NCI-H510A treated with DMSO at 0.1 percent for 48 hours (cell line): Measurements from ENCODE around the gene OR4S1.
"Not testable (repeated sequence)": the region's sequence is repeated elsewhere in the genome, so short reads cannot be mapped to it uniquely, and the experiment has no call there.

ENCODE experiments used
- DNase-seq: peaks from one replicate; lab custom pipeline; 2025; lab: John Stamatoyannopoulos, UW

The OR4S1 gene, protein sequence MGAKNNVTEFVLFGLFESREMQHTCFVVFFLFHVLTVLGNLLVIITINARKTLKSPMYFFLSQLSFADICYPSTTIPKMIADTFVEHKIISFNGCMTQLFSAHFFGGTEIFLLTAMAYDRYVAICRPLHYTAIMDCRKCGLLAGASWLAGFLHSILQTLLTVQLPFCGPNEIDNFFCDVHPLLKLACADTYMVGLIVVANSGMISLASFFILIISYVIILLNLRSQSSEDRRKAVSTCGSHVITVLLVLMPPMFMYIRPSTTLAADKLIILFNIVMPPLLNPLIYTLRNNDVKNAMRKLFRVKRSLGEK

DNA sequence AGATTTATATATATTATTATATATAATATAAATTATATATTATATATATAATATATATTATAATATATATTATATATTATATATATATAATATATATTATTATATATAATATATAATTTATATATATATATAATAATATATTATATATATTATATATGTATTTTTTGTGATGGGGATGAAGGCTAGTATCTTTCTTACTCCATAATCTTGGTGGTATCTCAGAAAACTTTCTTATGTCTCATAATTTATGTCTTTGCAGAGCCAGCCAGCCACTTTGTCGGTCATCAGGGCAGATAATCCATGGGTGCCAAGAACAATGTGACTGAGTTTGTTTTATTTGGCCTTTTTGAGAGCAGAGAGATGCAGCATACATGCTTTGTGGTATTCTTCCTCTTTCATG is at the start of gene OR4S1:
Gene OR4S1 (plus strand): TSS at position 301 of the 400 bp plus-strand sequence. CDS start 0 bp downstream, at position 301.
- DNase-seq, result no peak

DNA sequence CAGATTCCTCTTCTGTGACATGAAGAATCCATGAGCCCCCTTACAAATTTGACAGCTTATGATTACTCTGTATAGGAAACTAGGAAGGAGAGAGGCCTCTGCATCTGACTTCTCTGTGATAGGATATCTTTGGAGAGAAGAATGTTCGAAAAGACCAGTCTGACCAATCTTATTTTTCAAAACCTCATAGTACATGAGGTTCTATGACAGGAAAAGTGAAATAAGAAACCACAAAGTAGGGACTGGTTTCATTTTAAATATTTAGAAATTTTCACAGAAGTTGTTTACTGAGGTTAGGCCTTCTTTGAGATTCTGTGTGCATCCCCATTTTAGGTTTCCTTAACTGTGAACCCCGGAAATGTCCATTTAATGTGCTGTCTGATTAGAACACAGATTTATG is 44.4 kb upstream of the OR4S1 start:
- no peak for DNase-seq

DNA sequence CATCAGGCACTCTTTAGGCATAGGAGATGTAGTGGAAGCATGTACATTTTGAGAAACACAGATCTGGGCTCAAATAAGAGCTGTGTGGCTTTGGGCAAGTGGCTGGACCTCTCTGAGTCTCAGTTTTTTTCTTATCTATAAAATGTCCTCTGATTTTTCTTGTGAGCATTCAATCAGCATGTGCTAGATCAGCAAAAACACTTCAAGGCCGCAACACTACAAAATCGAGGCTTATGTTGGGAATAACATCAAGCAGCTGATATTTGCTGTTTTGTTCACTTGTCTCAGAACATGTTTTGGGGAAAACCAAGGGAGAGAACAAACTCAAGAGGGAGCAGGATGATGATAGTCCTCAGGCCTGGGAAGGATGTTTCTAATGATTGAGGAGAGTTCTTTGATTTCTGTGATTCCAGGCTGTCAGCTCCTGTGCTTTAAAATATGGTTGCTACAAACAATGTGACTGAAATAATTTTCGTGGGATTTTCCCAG is 42.6 kb upstream of the OR4S1 start, which contains the start of gene OR4X1:
Gene OR4X1 (plus strand): TSS at position 439 of the 489 bp plus-strand sequence. CDS start 0 bp downstream, at position 439.
- no peak for DNase-seq

DNA sequence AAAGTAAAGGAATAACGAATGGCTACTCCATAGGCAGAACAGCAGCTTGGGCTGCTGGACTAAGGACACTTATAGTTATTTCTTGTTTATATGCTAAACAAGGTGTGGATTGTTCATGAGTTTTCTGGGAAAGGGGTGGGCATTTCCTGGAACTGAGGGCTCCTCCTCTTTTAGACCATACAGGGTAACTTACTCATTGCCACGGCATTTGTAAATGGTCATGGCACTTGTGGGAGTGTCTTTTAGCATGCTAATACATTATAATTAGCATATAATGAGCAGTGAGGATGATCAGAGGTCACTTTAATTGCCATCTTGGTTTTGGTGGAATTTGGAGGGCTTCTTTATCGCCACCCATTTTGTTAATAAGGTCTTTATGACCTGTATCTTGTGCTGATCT is 35.4 kb upstream of the OR4S1 start:
- no peak for DNase-seq

DNA sequence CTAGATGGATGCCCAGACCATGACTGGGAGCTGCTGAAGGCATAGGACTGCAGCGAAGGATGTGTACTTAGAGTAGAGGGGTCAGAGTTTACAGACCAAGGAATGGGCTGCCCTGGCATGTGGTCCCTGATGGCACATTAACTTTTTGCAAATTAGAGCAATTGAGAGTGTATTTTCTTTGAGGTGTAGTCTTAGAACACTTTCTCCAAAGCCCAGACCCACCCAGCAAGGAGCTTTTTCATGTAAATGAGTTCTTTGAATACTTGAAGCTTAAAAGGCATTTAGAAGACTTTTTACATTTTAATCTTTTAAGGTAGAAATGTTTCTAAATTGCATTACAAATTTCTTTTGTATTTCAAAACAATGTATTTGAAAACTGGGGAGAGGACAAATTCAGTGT is 33.4 kb upstream of the OR4S1 start:
- DNase-seq, result no peak

DNA sequence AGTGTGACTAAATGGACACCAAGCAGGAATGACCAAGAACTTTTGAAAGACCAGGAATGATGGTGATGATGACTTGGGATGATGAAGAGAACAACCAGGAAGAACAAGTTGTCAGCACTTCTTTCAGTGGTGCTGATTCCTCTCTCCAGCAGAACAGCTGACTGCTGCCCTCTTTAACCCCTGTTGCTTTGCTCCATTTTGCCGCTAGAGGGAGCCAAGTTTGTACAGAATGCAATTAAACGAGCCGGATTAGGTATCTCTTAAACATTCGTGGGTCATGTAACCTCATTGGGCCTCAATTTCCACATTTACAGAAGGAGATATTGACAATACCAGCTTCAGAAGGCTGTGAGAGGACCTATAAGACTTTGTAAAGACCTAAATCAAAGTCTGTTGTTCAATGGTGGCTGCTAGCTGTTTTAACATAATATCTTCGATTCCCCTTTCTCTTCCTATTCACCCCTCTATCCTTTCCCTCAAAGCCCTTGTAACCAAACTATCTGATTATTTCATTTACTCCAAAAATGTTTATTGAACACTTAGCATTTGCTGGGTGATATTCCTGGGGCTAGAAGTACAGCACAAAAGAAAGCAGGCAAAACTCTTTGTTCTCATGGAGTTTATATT is 1.9 kb downstream of the OR4S1 start:
- DNase-seq, result peak; percentile 51

DNA sequence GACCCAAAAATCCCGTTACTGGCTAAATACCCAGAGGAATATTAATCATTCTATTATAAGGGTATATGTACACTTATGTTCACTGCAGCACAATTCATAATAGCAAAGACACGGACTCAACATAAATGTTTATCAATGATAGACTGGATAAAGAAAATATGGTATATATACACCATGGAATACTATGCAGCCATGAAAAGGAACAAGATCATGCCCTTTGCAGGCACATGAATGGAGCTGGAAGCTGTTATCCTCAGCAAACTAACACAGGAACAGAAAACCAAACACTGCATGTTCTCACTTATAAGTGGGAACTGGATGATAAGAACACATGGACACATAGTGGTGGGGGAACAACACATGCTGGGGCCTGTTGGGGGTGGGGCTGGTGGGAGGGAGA is 7.6 kb downstream of the OR4S1 start:
- DNase-seq, result not testable (repeated sequence)

DNA sequence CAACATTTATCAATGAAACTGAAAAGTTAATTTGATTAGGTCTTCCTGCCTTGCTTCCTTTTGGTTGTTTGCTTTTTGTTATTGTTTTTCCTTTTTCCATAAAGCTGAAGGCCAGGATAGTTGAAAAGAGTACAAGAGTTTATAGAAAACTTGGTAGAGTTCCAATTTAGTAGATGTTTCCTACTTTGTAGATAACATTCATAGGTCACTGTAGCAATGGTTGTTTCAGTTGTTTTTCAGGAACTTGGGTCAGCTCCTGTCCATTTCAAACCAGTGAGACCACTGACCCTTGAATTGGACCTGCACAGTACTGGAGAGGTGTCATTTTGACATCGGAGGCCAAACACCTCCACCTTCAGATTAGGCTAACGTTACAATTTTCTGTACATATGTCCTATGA is 13.8 kb downstream of the OR4S1 start:
- DNase-seq, result not testable (repeated sequence)

DNA sequence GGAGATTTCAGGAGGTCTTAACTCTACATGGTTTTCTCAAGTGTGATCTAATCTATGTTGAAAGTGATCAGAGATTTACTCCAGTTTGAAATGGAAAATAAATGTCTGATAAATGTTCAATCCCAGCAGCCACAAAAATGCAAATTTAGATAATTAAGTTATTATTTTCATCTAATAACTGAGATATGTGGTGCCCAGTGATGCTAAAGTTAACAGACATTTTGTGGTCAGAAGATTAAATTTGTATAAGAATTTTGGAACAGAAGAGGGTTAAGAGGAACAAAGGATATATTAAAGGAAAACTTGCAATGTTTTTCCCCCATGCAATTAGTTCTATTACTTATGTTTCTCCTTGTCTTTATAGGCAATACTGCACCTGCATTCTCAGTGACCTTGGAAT is 18.6 kb downstream of the OR4S1 start, which contains the start of gene OR4C3:
Gene OR4C3 (plus strand): TSS at position 301 of the 400 bp plus-strand sequence. CDS start 102 bp downstream, outside the sequence.
- not testable (repeated sequence) for DNase-seq

DNA sequence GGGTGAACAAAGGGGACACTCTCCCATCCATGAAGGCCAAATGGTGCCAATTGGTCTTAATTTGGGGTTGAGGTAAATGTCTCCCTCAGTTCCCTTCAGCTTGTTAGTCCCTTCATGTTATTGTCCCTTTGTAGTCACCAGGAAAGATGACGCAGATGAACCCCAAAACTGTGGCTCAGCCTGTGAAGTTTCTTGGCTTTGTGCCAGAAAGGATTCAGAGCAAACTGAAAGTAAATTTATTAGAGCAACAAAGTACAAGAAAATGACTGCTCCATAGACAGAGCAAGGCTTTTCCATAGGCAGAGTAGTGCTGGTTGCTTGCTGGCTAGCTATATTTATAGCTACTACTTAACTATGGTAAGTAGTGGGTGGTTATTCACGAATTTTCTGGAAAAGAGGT is 35.4 kb downstream of the OR4S1 start:
- no peak for DNase-seq

DNA sequence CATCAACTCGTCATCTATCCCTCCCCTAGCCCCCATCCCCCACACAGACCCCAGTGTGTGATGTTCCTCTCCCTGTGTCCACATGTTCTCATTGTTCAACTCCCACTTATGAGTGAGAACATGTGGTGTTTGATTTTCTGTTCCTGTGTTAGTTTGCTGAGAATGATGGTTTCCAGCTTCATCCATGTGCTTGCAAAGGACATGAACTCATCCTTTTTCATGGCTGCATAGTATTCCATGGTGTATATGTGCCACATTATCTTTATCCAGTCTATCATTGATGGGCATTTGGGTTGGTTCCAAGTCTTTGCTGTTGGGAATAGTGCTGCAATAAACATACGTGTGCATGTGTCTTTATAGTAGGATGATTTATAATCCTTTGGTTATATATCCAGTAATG is 36.5 kb downstream of the OR4S1 start:
- DNase-seq, result not testable (repeated sequence)

DNA sequence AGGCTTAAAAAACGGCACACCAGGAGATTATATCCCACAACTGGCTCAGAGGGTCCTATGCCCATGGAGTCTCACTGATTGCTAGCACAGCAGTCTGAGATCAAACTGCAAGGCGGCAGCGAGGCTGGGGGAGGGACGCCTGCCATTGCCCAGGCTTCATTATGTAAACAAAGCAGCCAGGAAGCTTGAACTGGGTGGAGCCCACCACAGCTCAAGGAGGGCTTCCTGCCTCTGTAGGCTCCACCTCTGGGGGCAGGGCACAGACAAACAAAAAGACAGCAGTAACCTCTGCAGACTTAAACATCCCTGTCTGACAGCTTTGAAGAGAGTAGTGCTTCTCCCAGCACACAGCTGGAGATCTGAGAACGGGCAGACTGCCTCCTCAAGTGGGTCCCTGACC is 40.3 kb downstream of the OR4S1 start:
- not testable (repeated sequence) for DNase-seq

DNA sequence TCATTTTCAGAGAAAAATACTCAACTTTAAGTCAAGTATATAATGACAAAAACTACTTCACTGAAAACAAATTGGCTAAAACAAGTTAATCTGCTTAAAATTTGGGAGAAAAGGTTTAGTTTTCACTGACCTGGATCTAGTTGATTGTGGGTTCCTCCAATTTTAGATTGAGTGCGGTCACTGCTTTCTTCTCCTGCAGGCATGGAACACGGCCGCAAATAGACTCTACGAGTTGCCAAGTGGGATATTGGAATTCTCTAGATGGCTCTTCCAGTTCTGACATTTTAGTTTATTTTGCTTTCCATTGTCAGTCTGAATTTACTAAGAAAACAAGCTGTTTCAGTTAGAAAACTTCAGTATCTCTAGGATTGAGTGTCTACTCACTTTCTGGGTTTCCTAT is 48.0 kb downstream of the OR4S1 start:
- DNase-seq, result no peak

DNA sequence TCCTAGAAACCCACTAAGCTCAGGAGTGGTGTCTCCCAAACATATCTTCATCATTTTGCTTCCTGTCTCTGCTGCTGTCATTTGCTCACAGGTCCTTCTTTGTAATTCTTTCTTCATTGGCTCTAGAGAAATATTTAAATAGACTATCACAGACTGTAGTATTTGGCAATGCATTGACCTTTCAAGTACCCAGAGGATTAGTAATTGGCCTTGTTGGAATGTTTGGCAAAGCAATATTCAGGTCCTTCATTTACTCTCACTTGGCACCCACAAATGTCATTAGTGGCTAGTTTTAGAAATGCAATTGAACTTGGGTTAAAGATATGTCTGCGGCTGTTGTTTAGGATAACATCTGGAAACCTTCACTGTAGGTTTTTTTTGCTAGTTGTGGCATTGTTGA is 48.7 kb downstream of the OR4S1 start:
- DNase-seq, result no peak
